OCI-LY1 (cell line): ENCODE measurements around the gene CD79B.

Experiments used
- H2AFZ ChIP-seq: fragments of 200-600 bp; sonication (generic), shearing (Covaris generic); 2 replicates; pipeline ENCODE4 v1.6.0; 2014; ENCODE audit warnings: antibody characterized with exemption, mild to moderate bottlenecking, low read length
- H3F3A ChIP-seq: fragments of 200-600 bp; sonication (generic), shearing (Covaris generic); 2 replicates; pipeline ENCODE4 v1.6.0; 2014; ENCODE audit warnings: mild to moderate bottlenecking, antibody characterized with exemption, low read length, moderate library complexity; ENCODE audit not compliant: insufficient read depth
- H3K27ac ChIP-seq: fragments of 200-600 bp; sonication (generic); 2 replicates; pipeline ENCODE4 v1.5.1; 2014; ENCODE audit warnings: low read length, mixed run types, mild to moderate bottlenecking, low read depth; ENCODE audit not compliant: poor library complexity, severe bottlenecking
- H3K27me3 ChIP-seq: fragments of 200-600 bp; sonication (generic); 2 replicates; pipeline ENCODE4 v1.6.0; 2014; ENCODE audit warnings: antibody characterized with exemption, mild to moderate bottlenecking, low read length, moderate library complexity; ENCODE audit not compliant: insufficient read depth
- H3K36me3 ChIP-seq: fragments of 200-600 bp; sonication (generic); 2 replicates; pipeline ENCODE4 v1.6.1; 2014; ENCODE audit warnings: mild to moderate bottlenecking, antibody characterized with exemption, low read length, moderate library complexity, mixed read lengths; ENCODE audit not compliant: insufficient read depth
- H3K4me1 ChIP-seq: fragments of 200-600 bp; sonication (generic); 2 replicates; pipeline ENCODE4 v1.5.1; 2014; ENCODE audit warnings: mild to moderate bottlenecking, low read length, moderate library complexity; ENCODE audit not compliant: insufficient read depth, severe bottlenecking
- H3K4me2 ChIP-seq: fragments of 200-600 bp; sonication (generic), shearing (Covaris generic); 2 replicates; pipeline ENCODE4 v1.6.1; 2014; ENCODE audit warnings: low read length
- H3K4me3 ChIP-seq: fragments of 200-600 bp; sonication (generic); 2 replicates; pipeline ENCODE4 v1.5.1; 2014; ENCODE audit warnings: low read length, low read depth, mild to moderate bottlenecking, mixed read lengths; ENCODE audit not compliant: poor library complexity, severe bottlenecking
- H3K79me2 ChIP-seq: fragments of 200-600 bp; shearing (Covaris generic); 2 replicates; pipeline ENCODE4 v1.6.1; 2016; ENCODE audit warnings: mixed run types, low read length, mixed read lengths; ENCODE audit not compliant: insufficient read depth
- H3K9ac ChIP-seq: fragments of 200-600 bp; sonication (generic), shearing (Covaris generic); 2 replicates; pipeline ENCODE4 v1.6.1; 2014; ENCODE audit warnings: mild to moderate bottlenecking, low read length, mixed read lengths
- H3K9me2 ChIP-seq: fragments of 200-600 bp; sonication (generic), shearing (Covaris generic); 2 replicates; pipeline ENCODE4 v1.6.1; 2014; ENCODE audit warnings: low read depth, mild to moderate bottlenecking, low read length, mixed read lengths
- H3K9me3 ChIP-seq: fragments of 200-600 bp; shearing (Covaris generic); 2 replicates; pipeline ENCODE4 v1.6.1; 2014; ENCODE audit warnings: low read length, mixed read lengths
- H4K20me1 ChIP-seq: fragments of 200-600 bp; sonication (generic), shearing (Covaris generic); 2 replicates; pipeline ENCODE4 v1.6.0; 2016; ENCODE audit warnings: mild to moderate bottlenecking, low read length; ENCODE audit not compliant: insufficient read depth
- CTCF ChIP-seq: fragments of 200-600 bp; sonication (generic), shearing (Covaris generic); IDR thresholded peaks from 2 replicates; pipeline ENCODE4 v1.5.1; 2017; ENCODE audit warnings: mild to moderate bottlenecking, antibody characterized with exemption, low read length, moderate library complexity, mixed read lengths
- EZH2 ChIP-seq: fragments of 200-600 bp; sonication (generic), shearing (Covaris generic); IDR thresholded peaks from 2 replicates; pipeline ENCODE4 v1.8.0; 2017; ENCODE audit warnings: borderline replicate concordance, mixed run types, mild to moderate bottlenecking, antibody characterized with exemption, low read length, moderate library complexity, mixed read lengths

The CD79B gene

GRCh38 chr17:63975541-63976092, 43.5 kb upstream of the CD79B start:
- H2AFZ ChIP-seq, result no peak overlapping the region
- TF ChIP-seq CTCF, result no peak
- no peak for TF ChIP-seq EZH2

GRCh38 chr17:63974594-63975192, 42.6 kb upstream of the CD79B start:
- H3K27me3 ChIP-seq, result peaks cover 5% of the 10 kb centered on the region; the same call in 1 of the 2 replicates
- H3K9ac ChIP-seq, result no peak overlapping the region
- TF ChIP-seq EZH2 (no peak), CTCF (no peak)
- no peak overlapping the region for H2AFZ ChIP-seq
- H3K9me3 ChIP-seq, result no peaks in the 10 kb centered on the region
- H3F3A ChIP-seq, result no peaks in the 10 kb centered on the region
- no peak overlapping the region for H3K4me2 ChIP-seq
- no peaks in the 10 kb centered on the region for H3K4me1 ChIP-seq
- H3K79me2 ChIP-seq, result no peaks in the 10 kb centered on the region
- no peaks in the 10 kb centered on the region for H3K9me2 ChIP-seq
- H3K36me3 ChIP-seq, result no peaks in the 10 kb centered on the region
- no peaks in the 10 kb centered on the region for H4K20me1 ChIP-seq
- no peak overlapping the region for H3K27ac ChIP-seq
- no peak overlapping the region for H3K4me3 ChIP-seq

More at GRCh38 chr17:63975541-63976092, 43.5 kb upstream of the CD79B start:
- H3K4me1 ChIP-seq, result no peaks in the 10 kb centered on the region
- no peaks in the 10 kb centered on the region for H3K79me2 ChIP-seq
- H3K9me3 ChIP-seq, result no peaks in the 10 kb centered on the region
- H3K27me3 ChIP-seq, result peaks cover 9% of the 10 kb centered on the region; the same call in 1 of the 2 replicates
- no peak overlapping the region for H3K9ac ChIP-seq
- H3K4me2 ChIP-seq, result no peak overlapping the region
- no peaks in the 10 kb centered on the region for H3K9me2 ChIP-seq
- no peak overlapping the region for H3K27ac ChIP-seq
- no peaks in the 10 kb centered on the region for H4K20me1 ChIP-seq
- no peaks in the 10 kb centered on the region for H3F3A ChIP-seq
- no peaks in the 10 kb centered on the region for H3K36me3 ChIP-seq
- H3K4me3 ChIP-seq, result no peak overlapping the region

- TF ChIP-seq CTCF (no peak), EZH2 (no peak)
- no peaks in the 10 kb centered on the region for H3K36me3 ChIP-seq
- H3K4me1 ChIP-seq, result no peaks in the 10 kb centered on the region
- H3K4me2 ChIP-seq, result no peak overlapping the region
- peaks cover 5% of the 10 kb centered on the region; the same call in 1 of the 2 replicates for H3K27me3 ChIP-seq
- no peak overlapping the region for H2AFZ ChIP-seq
- no peaks in the 10 kb centered on the region for H4K20me1 ChIP-seq
- no peaks in the 10 kb centered on the region for H3F3A ChIP-seq
- no peak overlapping the region for H3K9ac ChIP-seq
- no peak overlapping the region for H3K4me3 ChIP-seq
- no peak overlapping the region for H3K27ac ChIP-seq
- no peaks in the 10 kb centered on the region for H3K79me2 ChIP-seq
- no peaks in the 10 kb centered on the region for H3K9me2 ChIP-seq
- H3K9me3 ChIP-seq, result no peaks in the 10 kb centered on the region
These were observed 41.9 kb upstream of the CD79B start for GRCh38 chr17:63973930-63974593.
